ENCODE results near the gene ATP6V1G3.
"Not testable (repeated sequence)": the region's sequence is repeated elsewhere in the genome, so short reads cannot be mapped to it uniquely, and the experiment has no call there.

DNA sequence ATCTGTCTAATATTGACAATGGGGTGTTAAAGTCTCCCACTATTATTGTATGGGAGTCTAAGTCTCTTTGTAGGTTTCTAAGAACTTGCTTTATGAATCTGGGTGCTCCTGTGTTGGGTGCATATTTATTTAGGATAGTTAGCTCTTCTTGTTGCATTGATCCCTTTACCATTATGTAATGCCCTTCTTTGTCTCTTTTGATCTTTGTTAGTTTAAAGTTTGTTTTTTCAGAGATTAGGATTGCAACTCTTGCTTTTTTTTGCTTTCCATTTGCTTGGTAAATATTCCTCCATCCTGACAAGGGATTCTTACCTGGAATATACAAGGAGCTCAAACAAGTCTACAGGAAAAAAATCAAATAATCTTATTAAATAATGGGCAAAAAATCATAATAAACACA lies 63.1 kb downstream of the ATP6V1G3 start:
- TF ChIP-seq, protein P1, sequence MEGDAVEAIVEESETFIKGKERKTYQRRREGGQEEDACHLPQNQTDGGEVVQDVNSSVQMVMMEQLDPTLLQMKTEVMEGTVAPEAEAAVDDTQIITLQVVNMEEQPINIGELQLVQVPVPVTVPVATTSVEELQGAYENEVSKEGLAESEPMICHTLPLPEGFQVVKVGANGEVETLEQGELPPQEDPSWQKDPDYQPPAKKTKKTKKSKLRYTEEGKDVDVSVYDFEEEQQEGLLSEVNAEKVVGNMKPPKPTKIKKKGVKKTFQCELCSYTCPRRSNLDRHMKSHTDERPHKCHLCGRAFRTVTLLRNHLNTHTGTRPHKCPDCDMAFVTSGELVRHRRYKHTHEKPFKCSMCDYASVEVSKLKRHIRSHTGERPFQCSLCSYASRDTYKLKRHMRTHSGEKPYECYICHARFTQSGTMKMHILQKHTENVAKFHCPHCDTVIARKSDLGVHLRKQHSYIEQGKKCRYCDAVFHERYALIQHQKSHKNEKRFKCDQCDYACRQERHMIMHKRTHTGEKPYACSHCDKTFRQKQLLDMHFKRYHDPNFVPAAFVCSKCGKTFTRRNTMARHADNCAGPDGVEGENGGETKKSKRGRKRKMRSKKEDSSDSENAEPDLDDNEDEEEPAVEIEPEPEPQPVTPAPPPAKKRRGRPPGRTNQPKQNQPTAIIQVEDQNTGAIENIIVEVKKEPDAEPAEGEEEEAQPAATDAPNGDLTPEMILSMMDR (IDR thresholded peaks at IDR 0.05): not testable (repeated sequence)
- TF ChIP-seq POLR2A (IDR thresholded peaks at IDR 0.05; ENCODE audit: low read depth); POLR2AphosphoS5 (IDR thresholded peaks at IDR 0.05): not testable (repeated sequence)
